ENCODE measurements around the gene ZNF346.

DNA sequence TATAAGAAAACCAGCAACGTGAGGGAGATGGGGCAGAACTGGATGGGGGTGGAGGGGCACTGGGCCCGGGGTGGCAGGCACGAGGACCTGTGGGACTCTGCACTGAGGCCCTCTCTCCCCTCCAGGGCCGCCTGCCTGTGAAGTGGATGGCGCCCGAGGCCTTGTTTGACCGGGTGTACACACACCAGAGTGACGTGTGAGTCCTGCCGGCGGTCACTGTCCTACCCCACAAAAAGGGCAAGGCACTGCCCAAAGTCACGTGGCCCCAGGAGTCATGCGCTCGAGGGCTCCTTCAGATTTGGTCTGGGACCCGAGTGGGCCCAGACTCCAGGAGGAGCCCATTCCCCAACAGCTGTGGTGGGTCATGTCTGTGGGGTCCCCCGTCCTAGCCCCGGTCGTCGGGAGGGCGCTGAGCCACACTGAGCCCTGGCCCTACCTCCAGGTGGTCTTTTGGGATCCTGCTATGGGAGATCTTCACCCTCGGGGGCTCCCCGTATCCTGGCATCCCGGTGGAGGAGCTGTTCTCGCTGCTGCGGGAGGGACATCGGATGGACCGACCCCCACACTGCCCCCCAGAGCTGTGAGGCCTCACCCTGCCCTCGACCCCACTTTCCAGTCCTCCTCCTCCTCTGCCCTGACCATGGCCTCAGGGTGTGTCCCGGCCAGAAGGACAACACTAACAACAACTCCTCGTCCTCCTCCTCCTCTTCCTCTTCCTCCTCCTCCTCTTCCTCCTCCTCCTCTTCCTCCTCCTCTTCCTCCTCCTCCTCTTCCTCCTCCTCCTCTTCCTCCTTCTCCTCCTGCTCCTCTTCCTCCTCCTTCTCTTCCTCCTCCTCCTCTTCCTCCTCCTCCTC, 73.9 kb downstream of the ZNF346 start:
- TF ChIP-seq POLR2A (IDR thresholded peaks at IDR 0.05; ENCODE audit: low read depth) (no peak), POLR2AphosphoS5 (IDR thresholded peaks at IDR 0.05) (no peak)
- TF ChIP-seq, protein P1, sequence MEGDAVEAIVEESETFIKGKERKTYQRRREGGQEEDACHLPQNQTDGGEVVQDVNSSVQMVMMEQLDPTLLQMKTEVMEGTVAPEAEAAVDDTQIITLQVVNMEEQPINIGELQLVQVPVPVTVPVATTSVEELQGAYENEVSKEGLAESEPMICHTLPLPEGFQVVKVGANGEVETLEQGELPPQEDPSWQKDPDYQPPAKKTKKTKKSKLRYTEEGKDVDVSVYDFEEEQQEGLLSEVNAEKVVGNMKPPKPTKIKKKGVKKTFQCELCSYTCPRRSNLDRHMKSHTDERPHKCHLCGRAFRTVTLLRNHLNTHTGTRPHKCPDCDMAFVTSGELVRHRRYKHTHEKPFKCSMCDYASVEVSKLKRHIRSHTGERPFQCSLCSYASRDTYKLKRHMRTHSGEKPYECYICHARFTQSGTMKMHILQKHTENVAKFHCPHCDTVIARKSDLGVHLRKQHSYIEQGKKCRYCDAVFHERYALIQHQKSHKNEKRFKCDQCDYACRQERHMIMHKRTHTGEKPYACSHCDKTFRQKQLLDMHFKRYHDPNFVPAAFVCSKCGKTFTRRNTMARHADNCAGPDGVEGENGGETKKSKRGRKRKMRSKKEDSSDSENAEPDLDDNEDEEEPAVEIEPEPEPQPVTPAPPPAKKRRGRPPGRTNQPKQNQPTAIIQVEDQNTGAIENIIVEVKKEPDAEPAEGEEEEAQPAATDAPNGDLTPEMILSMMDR (IDR thresholded peaks at IDR 0.05), result no peak
